ENCODE results near the gene SOHLH1. TPM values are rescaled to one million over a fixed set of nuclear protein-coding genes. Genes with fewer than 3 reads are reported as not detected.

SOHLH1 gene
- total RNA-seq, 1 experiment from 2014 or later: not detected

DNA sequence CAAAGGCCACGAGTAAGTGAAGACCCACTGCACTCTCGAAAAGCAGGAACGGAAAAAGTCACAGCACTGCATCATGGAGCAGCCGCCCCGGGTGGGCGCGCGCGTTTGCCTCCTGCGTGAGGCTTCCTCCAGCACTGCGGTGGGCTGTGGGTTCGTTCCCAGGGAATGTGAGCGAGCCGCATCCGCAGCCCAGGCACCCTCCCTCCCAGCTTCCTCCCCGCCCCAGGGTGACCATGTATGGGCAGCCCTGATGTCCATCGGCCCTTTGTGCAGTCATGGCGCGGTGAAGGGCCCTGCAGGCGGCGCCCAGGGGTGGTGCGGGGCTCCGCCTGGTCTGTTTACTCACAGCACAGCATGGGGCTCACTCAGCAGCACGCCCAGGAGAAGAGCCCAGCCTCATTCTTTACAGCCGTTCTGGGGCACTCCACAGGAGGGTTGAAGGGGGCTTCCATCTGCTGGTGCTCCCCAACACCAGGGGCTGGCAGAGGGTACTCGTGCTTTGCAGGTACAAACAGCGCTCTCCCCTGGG, 35.4 kb upstream of the SOHLH1 start:
- POLR2A ChIA-PET: no interaction called here
- DNase-seq (ENCODE audit: low spot score) (no peak), ATAC-seq (no peak)
- Mint-ChIP-seq H3K27ac (no peak overlapping the region), H3K4me1 (no peaks in the 10 kb centered on the region; the same call in 1 of the 2 replicates), H3K36me3 (peaks cover 21% of the 10 kb centered on the region), H3K9me3 (peaks cover 20% of the 10 kb centered on the region), H3K27me3 (ENCODE audit: low read depth) (peaks cover 12% of the 10 kb centered on the region), H3K4me3 (no peak overlapping the region)
- TF ChIP-seq ZNF317 (CRISPR knock-in tag; IDR thresholded peaks at IDR 0.05; ENCODE audit: borderline replicate concordance, low read depth): no peak
- peak; percentile 56 for TF ChIP-seq ZNF423 (CRISPR knock-in tag; IDR thresholded peaks at IDR 0.05)
- CTCF ChIA-PET: no interaction called here

DNA sequence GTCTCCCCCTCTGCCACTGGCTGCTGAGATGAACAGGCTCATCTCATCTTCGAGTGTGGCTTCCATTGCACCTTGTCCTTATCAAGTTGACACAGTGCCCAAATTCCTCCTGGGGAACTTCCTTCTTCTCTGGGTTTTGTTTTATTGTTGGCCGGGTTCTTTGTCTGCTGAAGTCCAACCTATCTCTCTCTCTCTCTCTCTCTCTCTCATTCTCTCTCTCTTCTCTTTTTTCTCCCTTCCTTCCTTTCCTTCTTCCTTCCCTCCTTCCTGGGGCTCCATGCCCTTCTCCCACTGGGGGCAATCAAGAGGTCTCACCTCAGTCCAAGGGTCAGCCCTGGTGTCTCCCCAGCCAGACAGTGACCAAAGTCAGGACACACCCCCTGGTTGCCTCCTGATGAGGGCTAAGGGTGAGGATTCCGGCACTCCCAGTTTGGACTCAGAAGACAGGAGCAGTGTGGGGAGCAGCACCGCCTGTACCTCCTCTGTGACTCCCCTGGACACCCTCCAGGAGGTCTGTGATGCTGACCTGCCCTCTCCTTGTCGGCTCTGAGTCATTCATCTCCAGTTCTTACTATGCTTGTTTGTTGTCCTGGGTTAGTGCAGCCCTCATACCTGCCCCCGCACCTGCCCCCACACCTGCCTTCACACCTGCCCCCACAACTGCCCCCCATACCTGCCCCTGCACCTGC, 33.4 kb upstream of the SOHLH1 start:
- ATAC-seq: no peak
- CTCF ChIA-PET: no interaction called here
- POLR2A ChIA-PET: no interaction called here
- TF ChIP-seq, protein P1, sequence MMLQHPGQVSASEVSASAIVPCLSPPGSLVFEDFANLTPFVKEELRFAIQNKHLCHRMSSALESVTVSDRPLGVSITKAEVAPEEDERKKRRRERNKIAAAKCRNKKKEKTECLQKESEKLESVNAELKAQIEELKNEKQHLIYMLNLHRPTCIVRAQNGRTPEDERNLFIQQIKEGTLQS (CRISPR knock-in tag; conservative IDR thresholded peaks at IDR 0.05): no peak
- TF ChIP-seq, protein P2, sequence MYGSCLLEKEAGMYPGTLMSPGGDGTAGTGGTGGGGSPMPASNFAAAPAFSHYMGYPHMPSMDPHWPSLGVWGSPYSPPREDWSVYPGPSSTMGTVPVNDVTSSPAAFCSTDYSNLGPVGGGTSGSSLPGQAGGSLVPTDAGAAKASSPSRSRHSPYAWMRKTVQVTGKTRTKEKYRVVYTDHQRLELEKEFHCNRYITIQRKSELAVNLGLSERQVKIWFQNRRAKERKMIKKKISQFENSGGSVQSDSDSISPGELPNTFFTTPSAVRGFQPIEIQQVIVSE (CRISPR knock-in tag; IDR thresholded peaks at IDR 0.05; ENCODE audit: borderline replicate concordance): no peak
- TF ChIP-seq NR3C1 (CRISPR knock-in tag; conservative IDR thresholded peaks at IDR 0.05; ENCODE audit: low read depth): no peak
- TF ChIP-seq FOXP1 (CRISPR knock-in tag; IDR thresholded peaks at IDR 0.05; ENCODE audit: borderline replicate concordance): no peak
- TF ChIP-seq, protein P3, sequence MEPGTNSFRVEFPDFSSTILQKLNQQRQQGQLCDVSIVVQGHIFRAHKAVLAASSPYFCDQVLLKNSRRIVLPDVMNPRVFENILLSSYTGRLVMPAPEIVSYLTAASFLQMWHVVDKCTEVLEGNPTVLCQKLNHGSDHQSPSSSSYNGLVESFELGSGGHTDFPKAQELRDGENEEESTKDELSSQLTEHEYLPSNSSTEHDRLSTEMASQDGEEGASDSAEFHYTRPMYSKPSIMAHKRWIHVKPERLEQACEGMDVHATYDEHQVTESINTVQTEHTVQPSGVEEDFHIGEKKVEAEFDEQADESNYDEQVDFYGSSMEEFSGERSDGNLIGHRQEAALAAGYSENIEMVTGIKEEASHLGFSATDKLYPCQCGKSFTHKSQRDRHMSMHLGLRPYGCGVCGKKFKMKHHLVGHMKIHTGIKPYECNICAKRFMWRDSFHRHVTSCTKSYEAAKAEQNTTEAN (CRISPR knock-in tag; IDR thresholded peaks at IDR 0.05): no peak
- no peak for TF ChIP-seq ZNF423 (CRISPR knock-in tag; IDR thresholded peaks at IDR 0.05)
- TF ChIP-seq, protein P4, sequence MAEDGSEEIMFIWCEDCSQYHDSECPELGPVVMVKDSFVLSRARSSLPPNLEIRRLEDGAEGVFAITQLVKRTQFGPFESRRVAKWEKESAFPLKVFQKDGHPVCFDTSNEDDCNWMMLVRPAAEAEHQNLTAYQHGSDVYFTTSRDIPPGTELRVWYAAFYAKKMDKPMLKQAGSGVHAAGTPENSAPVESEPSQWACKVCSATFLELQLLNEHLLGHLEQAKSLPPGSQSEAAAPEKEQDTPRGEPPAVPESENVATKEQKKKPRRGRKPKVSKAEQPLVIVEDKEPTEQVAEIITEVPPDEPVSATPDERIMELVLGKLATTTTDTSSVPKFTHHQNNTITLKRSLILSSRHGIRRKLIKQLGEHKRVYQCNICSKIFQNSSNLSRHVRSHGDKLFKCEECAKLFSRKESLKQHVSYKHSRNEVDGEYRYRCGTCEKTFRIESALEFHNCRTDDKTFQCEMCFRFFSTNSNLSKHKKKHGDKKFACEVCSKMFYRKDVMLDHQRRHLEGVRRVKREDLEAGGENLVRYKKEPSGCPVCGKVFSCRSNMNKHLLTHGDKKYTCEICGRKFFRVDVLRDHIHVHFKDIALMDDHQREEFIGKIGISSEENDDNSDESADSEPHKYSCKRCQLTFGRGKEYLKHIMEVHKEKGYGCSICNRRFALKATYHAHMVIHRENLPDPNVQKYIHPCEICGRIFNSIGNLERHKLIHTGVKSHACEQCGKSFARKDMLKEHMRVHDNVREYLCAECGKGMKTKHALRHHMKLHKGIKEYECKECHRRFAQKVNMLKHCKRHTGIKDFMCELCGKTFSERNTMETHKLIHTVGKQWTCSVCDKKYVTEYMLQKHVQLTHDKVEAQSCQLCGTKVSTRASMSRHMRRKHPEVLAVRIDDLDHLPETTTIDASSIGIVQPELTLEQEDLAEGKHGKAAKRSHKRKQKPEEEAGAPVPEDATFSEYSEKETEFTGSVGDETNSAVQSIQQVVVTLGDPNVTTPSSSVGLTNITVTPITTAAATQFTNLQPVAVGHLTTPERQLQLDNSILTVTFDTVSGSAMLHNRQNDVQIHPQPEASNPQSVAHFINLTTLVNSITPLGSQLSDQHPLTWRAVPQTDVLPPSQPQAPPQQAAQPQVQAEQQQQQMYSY (CRISPR knock-in tag; IDR thresholded peaks at IDR 0.05): no peak
- TF ChIP-seq, protein P5, sequence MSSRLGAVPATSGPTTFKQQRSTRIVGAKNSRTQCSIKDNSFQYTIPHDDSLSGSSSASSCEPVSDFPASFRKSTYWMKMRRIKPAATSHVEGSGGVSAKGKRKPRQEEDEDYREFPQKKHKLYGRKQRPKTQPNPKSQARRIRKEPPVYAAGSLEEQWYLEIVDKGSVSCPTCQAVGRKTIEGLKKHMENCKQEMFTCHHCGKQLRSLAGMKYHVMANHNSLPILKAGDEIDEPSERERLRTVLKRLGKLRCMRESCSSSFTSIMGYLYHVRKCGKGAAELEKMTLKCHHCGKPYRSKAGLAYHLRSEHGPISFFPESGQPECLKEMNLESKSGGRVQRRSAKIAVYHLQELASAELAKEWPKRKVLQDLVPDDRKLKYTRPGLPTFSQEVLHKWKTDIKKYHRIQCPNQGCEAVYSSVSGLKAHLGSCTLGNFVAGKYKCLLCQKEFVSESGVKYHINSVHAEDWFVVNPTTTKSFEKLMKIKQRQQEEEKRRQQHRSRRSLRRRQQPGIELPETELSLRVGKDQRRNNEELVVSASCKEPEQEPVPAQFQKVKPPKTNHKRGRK (CRISPR knock-in tag; IDR thresholded peaks at IDR 0.05; ENCODE audit: borderline replicate concordance): no peak
- TF ChIP-seq, protein P6, sequence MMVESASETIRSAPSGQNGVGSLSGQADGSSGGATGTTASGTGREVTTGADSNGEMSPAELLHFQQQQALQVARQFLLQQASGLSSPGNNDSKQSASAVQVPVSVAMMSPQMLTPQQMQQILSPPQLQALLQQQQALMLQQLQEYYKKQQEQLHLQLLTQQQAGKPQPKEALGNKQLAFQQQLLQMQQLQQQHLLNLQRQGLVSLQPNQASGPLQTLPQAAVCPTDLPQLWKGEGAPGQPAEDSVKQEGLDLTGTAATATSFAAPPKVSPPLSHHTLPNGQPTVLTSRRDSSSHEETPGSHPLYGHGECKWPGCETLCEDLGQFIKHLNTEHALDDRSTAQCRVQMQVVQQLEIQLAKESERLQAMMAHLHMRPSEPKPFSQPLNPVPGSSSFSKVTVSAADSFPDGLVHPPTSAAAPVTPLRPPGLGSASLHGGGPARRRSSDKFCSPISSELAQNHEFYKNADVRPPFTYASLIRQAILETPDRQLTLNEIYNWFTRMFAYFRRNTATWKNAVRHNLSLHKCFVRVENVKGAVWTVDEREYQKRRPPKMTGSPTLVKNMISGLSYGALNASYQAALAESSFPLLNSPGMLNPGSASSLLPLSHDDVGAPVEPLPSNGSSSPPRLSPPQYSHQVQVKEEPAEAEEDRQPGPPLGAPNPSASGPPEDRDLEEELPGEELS (CRISPR knock-in tag; IDR thresholded peaks at IDR 0.05): no peak
- no peak for TF ChIP-seq JAZF1 (CRISPR knock-in tag; IDR thresholded peaks at IDR 0.05)
- no peak for TF ChIP-seq ZBTB21 (CRISPR knock-in tag; IDR thresholded peaks at IDR 0.05; ENCODE audit: borderline replicate concordance)
- no peak for TF ChIP-seq MXD4 (CRISPR knock-in tag; IDR thresholded peaks at IDR 0.05; ENCODE audit: borderline replicate concordance)
- no peak for TF ChIP-seq NR1H2 (CRISPR knock-in tag; IDR thresholded peaks at IDR 0.05)
- TF ChIP-seq, protein P7, sequence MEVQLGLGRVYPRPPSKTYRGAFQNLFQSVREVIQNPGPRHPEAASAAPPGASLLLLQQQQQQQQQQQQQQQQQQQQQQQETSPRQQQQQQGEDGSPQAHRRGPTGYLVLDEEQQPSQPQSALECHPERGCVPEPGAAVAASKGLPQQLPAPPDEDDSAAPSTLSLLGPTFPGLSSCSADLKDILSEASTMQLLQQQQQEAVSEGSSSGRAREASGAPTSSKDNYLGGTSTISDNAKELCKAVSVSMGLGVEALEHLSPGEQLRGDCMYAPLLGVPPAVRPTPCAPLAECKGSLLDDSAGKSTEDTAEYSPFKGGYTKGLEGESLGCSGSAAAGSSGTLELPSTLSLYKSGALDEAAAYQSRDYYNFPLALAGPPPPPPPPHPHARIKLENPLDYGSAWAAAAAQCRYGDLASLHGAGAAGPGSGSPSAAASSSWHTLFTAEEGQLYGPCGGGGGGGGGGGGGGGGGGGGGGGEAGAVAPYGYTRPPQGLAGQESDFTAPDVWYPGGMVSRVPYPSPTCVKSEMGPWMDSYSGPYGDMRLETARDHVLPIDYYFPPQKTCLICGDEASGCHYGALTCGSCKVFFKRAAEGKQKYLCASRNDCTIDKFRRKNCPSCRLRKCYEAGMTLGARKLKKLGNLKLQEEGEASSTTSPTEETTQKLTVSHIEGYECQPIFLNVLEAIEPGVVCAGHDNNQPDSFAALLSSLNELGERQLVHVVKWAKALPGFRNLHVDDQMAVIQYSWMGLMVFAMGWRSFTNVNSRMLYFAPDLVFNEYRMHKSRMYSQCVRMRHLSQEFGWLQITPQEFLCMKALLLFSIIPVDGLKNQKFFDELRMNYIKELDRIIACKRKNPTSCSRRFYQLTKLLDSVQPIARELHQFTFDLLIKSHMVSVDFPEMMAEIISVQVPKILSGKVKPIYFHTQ (CRISPR knock-in tag; IDR thresholded peaks at IDR 0.05): no peak
- no peak for TF ChIP-seq EMX1 (CRISPR knock-in tag; IDR thresholded peaks at IDR 0.05)
- no peak for TF ChIP-seq FOXJ3 (CRISPR knock-in tag; IDR thresholded peaks at IDR 0.05; ENCODE audit: borderline replicate concordance)

More for the DNA sequence above, 33.4 kb upstream of the SOHLH1 start:
- peaks cover 20% of the 10 kb centered on the region for H3K9me3 Mint-ChIP-seq
- H3K4me3 Mint-ChIP-seq: no peak overlapping the region
- H3K4me1 Mint-ChIP-seq: peaks cover 5% of the 10 kb centered on the region
- no peak for DNase-seq (ENCODE audit: low spot score)
- H3K27me3 Mint-ChIP-seq (ENCODE audit: low read depth): peaks cover 12% of the 10 kb centered on the region
- H3K27ac Mint-ChIP-seq: no peak overlapping the region
- H3K36me3 Mint-ChIP-seq: peaks cover 21% of the 10 kb centered on the region

Data from WTC11 (cell line).